HFF-Myc (cell line): ENCODE measurements around the gene USP6.
"Not testable (repeated sequence)": the region's sequence is repeated elsewhere in the genome, so short reads cannot be mapped to it uniquely, and the experiment has no call there.

Source experiments
- DNase-seq: peaks from one replicate; pipeline ENCODE4 v3.0.0-alpha.2; 2011; ENCODE audit warnings: low read depth; ENCODE audit errors: extremely low read depth
- H3K4me3 ChIP-seq: replicated peaks from 2 replicates; pipeline ENCODE4 v1.5.1; 2011; ENCODE audit warnings: low read depth, mild to moderate bottlenecking, control low read depth, low read length
- CTCF ChIP-seq: IDR thresholded peaks from 2 replicates; pipeline ENCODE4 v1.5.1; 2012; ENCODE audit warnings: mild to moderate bottlenecking, low read depth, low read length, control low read depth; ENCODE audit errors: missing control alignments

The USP6 gene

GRCh38 chr17:5131146-5131715, 15.4 kb downstream of the USP6 start:
- no peak for TF ChIP-seq CTCF
- no peak for DNase-seq
- no peak overlapping the region for H3K4me3 ChIP-seq

GRCh38 chr17:5131799-5132502, 16.1 kb downstream of the USP6 start:
- not testable (repeated sequence) for H3K4me3 ChIP-seq, DNase-seq

DNA sequence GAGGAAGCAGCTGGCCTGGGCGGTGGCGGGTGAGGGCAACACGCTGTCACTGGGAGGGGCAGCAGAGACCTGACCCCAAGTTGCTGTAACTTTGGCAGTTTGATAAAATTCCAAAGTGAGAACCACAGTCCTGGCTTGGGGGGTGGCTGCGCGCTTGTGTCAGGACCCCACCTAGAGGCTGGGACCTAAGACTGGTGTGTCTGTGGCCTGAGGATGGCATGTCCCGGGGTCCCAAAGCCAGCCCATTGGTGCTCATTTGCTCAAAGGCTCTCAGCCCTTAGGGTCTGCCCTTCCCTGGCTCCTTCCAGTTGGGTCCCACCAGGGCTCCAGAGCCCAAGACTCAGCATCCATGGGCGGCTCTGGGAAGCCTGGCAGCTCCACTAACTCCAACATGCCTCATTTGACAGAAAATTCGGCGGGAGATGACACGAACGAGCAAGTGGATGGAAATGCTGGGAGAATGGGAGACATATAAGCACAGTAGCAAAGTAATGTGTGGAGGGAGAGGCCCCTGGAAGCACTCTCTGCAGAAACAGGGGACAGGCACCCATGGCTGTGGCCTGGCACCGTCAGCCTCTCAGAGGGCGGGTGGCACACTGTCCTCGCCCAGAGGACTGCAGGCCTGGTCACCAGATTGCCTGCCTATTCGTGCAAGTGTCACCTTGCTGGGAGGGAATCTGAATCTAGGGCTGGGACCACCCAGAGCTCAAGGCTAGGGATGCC, 16.8 kb downstream of the USP6 start:
- not testable (repeated sequence) for DNase-seq, H3K4me3 ChIP-seq

DNA sequence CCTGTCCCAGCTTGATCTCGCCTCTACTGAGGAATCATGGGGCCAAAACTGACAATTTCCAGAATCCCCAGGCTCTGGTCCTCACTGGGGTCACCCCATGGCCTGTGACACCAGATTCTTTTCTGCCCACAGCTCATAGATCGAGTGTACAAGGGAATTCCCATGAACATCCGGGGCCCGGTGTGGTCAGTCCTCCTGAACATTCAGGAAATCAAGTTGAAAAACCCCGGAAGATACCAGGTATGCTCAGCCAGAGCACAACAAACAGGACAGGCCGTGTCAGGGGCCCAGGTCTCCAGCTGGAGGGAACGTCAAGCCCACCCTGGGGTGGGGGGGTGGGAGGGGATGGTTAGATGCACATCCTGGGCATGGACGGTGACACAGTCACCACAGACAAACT, 17.5 kb downstream of the USP6 start:
- DNase-seq = no peak
- H3K4me3 ChIP-seq = no peak overlapping the region

DNA sequence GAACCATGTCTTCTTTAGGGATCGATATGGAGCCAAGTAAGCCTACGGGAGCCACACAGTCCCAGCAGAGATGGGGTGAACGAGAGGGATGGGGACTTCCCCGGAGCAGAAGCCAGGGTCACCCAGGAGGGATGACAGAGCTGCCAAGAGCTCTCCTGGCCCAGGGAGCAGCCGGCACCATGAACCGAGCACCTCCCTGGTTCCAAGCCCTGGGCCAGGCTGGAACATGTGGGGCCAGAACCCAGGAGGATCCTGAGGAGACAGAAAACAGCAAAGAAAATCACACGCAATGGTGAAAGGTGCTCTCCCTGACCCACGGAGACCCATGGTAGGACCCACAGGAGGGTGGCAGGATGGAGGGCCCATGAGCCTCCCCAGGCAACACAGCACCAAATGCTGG, 18.1 kb downstream of the USP6 start:
- not testable (repeated sequence) for DNase-seq, H3K4me3 ChIP-seq

More for the DNA sequence above, 17.5 kb downstream of the USP6 start:
- TF ChIP-seq CTCF = no peak

- not testable (repeated sequence) for H3K4me3 ChIP-seq, DNase-seq
Observed at GRCh38 chr17:5134571-5134970, 18.7 kb downstream of the USP6 start.

DNA sequence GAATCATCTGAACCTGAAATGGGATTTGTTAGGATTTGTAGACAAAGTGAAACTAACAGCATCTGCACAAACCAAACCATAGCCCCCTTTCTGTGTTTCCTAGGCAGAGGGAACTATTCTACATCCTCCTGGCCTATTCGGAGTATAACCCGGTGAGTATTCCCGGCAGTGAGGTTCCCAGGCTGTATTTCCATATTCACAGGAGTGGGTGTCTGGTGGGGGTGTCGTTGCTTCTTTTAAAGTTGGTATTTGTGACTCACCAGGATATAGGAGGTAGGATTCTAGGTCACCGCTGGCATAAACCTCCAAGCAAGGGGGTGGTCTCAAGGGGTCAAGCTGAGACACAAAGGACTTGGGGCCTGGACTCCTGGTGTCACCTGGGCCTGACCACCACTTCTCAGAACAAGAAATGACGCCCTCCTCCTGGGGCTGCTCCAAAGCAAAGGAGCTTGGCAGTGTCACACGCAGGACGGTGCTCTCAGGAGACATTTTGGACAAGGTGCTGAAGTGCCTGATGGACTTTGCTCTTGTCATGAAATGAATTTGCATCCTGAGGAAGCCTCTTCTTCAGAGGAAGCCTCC, 19.4 kb downstream of the USP6 start:
- not testable (repeated sequence) for H3K4me3 ChIP-seq, DNase-seq

GRCh38 chr17:5135726-5136579, 20.1 kb downstream of the USP6 start:
- no peak overlapping the region for H3K4me3 ChIP-seq
- no peak for DNase-seq
- no peak for TF ChIP-seq CTCF

DNA sequence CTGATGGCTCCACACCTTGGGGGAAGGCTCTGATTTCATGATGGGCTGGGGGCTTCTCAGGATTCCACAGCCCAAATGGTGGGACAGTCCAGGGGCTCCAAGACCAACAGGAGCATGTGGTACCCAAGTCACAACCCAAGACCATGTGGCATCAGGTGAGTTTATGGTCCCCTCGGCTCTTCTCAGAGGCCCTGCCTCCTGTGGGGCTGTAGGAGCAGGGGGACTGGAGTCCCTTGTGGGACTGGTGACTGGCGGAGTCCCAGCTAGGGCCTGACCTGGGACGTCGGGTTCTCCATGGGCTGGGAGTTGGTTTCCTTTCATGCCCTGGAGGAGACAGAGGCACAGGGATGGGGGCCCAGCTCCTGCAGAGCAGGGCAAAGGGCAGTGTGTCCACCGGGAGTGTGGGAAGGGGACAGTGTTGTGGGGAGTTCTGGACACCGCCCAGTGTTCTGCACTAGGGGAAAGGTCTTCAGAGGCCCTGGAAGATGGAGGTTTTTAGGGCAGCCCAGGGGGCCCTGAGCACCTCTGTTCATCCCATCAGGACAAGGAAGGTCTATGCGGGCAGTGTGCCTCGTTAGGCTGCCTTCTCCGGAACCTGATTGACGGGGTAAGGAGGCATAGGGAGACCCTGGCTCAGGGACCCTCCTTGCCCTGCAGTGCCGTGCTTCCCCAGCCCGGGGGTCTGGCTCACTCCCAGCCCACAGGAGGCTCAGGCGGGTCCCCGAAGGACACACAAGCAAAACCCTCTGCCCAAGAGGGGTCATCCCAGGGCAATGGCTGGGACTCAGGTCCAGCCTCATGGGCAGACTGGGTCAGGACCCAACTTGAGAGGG, 21.0 kb downstream of the USP6 start:
- not testable (repeated sequence) for DNase-seq, H3K4me3 ChIP-seq

- not testable (repeated sequence) for H3K4me3 ChIP-seq, DNase-seq
Observed at GRCh38 chr17:5137511-5138197, 21.8 kb downstream of the USP6 start.

DNA sequence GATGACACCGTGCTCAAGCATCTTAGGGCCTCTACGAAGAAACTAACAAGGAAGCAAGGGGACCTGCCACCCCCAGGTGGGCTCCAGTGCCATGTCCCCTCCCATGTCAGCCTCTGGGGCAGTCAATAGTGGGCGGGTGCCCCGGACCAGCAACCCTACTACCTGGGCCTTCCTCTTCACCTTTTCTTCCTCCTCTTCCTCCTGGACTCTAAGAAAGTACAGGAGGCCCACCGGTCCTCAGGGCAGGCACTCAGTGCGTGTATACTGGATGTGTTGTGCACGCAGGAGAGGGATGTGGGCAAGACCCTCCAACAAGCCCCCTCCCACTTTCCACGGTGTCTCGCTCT, 22.3 kb downstream of the USP6 start:
- not testable (repeated sequence) for H3K4me3 ChIP-seq, DNase-seq
